ENCODE measurements around the gene MOV10L1.

MOV10L1 gene

GRCh38 chr22:50210378-50211139 lies 120.8 kb downstream of the MOV10L1 start:
- CTCF ChIA-PET, result no interaction called here
- no peak for DNase-seq (ENCODE audit: low spot score)
- TF ChIP-seq CTCF (conservative IDR thresholded peaks at IDR 0.05; ENCODE audit: low read depth), result no peak
- POLR2A ChIA-PET (ENCODE audit: low non-redundant PET), result no interaction called here
- H3K27ac ChIP-seq, result peak overlapping the region; percentile 38

GRCh38 chr22:50211147-50211546 lies 121.3 kb downstream of the MOV10L1 start:
- POLR2A ChIA-PET (ENCODE audit: low non-redundant PET), result no interaction called here
- peak overlapping the region; percentile 38 for H3K27ac ChIP-seq
- DNase-seq (ENCODE audit: low spot score), result no peak
- TF ChIP-seq CTCF (conservative IDR thresholded peaks at IDR 0.05; ENCODE audit: low read depth), result no peak
- CTCF ChIA-PET, result no interaction called here

Measured in RWPE1 (cell line).